ENCODE data around the gene TMEM53.

The TMEM53 gene

DNA sequence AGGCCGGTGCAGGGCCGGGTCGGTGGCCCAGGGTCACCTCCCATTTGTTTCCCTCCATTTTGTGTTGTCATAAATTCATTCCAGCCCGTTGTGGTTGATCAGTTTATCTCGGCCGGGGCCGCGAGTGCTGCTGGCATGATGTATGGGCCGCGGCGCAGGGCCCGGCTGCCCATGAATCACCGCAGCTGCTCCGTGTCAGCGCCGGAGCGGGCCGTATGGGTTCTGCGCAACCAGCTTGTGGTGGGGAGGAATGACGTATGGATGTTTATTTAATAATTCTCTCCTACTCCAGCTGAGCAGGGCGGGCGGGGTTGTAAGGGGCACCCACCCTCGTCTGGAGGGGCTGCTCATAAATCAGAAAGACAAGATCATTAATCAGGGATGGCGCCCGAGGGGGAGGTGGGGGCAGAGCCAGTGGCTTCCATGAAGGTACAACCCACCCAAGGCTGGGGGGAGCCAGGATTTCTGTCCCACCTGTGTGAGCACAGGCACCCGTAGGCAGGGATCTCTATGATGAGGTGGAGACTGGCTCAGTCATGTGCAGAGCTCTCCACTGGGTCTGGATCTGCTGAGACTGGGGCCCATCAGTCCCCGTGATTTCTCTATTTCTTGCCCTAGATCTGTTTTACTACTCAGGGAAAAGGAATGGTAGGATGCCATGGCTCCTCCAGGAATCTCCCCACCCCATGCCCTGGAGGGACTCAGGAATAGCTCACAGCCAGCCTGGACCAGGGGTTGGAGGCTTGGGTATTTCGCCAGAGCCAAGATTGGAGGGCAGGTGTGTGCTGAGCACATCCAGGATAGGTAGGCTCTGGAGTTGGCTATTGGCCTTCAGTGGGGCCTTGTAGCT lies 27.8 kb downstream of the TMEM53 start:
- DNase-seq (ENCODE audit: low spot score): no peak

DNA sequence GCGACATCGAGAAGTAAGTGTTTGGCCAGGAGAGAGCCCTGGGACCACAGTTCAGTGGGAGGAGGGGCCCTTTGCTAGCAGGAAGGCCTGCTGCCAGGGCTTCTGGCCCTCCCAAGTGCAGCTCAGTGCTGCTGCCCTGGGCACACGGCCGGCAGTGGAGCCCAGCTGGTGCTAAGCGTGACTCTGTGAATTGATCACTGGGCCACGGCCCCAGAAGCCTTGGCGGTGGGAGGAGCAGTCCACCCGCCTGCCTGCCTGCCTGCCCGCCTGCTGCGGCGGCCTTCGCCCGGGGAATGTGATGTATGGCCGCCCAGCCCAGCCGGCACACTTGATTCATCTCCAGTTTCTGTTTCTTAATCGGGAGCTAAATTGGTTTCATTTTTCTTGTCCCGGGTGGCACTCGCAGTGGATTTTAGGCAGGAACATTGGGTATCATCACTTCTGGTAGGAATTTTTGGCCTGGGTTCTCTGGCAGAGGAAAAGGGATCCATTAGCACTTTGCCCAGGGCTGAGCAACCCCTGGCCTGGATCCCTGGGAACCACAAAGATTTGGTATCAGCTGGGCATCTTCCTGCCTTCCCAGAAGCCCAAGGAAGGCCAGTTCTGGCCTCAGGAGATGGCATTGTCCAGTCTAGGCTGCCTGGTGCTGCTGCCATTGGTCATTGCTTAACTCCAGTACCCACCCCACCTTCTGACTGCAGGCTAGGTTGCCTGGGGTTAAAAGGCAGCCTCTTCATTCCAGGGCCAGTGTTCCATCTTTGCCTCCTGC lies 28.6 kb downstream of the TMEM53 start:
- peak; percentile 96 for DNase-seq (ENCODE audit: low spot score)

- no peak for DNase-seq (ENCODE audit: low spot score)
Measured at GRCh38 chr1:44644806-44645205, 29.5 kb downstream of the TMEM53 start.

- DNase-seq (ENCODE audit: low spot score): no peak
Measured at GRCh38 chr1:44643721-44644334, 30.5 kb downstream of the TMEM53 start.

GRCh38 chr1:44642925-44643324 lies 31.4 kb downstream of the TMEM53 start:
- no peak for DNase-seq (ENCODE audit: low spot score)

DNA sequence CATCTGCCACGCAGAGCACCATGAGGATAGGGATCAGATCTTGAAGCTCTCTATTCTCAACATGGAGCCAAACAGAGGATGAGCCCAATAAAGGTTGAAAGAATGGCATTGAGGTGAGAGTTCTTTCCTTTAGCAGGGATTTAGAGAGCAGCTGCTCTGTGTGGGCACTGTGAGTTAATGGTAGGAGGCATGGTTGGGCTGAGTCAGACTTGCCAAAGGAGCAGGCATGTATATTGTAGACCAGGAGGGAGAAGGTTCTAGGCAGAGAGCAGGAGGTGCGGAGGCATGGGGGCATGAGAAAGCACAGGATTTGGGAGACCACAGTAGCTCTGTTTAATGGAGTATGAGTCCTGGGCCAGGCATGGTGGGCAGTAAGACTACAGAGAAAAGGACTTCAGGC lies 32.0 kb downstream of the TMEM53 start:
- DNase-seq (ENCODE audit: low spot score): no peak

- no peak for DNase-seq (ENCODE audit: low spot score)
Measured at GRCh38 chr1:44641126-44642102, 32.9 kb downstream of the TMEM53 start.

- peak; percentile 68 for DNase-seq (ENCODE audit: low spot score)
Measured at GRCh38 chr1:44640200-44640853, 34.0 kb downstream of the TMEM53 start.

- no peak for DNase-seq (ENCODE audit: low spot score)
Measured at GRCh38 chr1:44637702-44638411, 36.4 kb downstream of the TMEM53 start.

GRCh38 chr1:44636688-44637598 lies 37.3 kb downstream of the TMEM53 start:
- no peak for DNase-seq (ENCODE audit: low spot score)

- no peak for DNase-seq (ENCODE audit: low spot score)
Measured at GRCh38 chr1:44636083-44636687, 38.1 kb downstream of the TMEM53 start.

DNA sequence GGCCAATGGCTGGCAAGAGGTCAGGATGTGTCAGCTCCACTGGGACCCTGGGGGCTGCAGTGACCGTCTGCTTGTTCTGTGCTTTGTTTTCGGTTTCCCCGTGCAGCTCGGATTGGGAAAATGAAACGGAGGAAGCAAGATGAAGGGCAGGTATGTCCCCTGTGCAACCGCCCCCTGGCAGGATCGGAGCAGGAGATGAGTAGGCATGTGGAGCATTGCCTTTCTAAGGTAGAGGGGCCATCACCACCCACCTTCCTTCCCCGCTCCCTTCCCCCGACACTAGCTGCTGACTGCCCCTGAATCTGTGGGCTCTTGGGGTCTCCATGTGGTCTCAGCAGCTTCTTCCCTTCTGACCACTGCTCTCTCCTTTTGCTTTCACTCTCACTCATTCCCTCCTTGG lies 38.8 kb downstream of the TMEM53 start:
- no peak for DNase-seq (ENCODE audit: low spot score)

DNA sequence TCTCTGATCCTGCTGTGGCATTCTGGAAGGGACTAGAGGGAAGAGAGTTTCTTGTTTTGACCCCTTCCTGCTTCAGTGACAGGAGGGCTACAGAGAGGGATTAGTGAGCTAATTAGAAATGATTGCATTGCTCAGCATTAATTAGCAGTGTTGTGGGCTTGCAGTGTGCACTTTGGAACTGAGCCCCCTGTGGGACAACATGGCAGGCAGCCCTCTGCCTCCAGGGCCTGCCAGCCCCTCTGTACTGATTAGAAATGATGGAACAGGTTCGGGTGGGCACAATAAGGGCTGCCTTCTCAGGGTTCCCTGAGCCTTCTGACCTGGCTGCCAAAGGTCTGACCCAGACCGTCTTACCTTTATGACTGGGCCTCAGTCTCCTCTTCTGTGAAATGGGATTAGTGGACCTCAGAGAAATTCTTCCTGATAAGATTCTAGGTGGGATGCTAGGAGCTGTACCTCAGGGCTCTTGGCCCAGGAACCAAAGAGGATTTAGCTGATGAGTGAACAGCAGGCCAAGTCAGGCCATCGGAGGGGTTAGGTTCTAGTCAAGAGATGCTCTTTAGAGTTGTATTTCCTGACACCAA lies 39.6 kb downstream of the TMEM53 start:
- DNase-seq (ENCODE audit: low spot score): no peak

- DNase-seq (ENCODE audit: low spot score): no peak
Measured at GRCh38 chr1:44632598-44632997, 41.7 kb downstream of the TMEM53 start.

DNA sequence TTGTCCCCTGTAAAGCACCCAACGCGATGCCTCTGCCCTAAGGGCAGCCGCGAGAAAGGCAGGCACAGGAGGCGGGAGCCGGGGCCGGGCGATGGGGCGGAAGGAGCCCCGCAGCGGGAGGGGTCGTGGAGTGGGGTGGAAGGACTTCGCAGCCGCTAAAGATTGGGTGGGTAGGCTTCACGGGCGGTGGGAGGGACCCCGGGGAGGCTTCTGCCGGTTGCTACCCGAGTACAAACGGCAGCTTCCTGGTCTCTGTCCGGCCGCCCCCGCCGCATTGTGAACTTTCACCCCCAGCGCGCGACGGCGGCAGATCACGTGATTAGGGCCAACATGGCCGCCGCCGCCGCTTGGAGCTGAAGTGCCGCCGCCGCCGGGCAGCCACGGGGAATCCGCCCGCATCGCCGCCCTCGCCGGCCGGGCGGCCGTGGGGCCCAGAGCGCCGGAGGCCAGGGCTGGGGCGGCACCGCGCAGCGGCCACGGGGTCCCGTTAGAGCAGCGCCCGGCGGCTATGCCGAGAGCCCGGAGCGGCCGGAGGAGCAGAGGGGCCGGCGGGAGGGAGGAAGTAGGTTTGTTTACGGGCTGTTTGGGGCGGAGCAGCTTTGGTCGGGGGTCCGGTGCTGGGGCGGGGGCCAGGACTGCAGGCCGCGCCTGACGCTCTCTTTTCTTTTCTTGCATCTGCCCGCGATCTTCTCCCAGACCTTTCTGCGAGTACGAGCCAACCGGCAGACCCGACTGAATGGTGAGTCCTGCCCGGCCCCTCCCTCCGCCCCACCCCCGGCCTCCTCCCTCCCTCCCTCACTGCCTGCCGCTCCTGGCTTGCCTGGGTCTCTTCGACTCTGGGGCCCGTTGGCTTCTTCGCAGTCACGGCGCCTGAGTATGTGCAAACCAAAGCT lies 42.4 kb downstream of the TMEM53 start:
- DNase-seq (ENCODE audit: low spot score): peak; percentile 76

GRCh38 chr1:44631333-44631646 lies 43.0 kb downstream of the TMEM53 start:
- no peak for DNase-seq (ENCODE audit: low spot score)

DNA sequence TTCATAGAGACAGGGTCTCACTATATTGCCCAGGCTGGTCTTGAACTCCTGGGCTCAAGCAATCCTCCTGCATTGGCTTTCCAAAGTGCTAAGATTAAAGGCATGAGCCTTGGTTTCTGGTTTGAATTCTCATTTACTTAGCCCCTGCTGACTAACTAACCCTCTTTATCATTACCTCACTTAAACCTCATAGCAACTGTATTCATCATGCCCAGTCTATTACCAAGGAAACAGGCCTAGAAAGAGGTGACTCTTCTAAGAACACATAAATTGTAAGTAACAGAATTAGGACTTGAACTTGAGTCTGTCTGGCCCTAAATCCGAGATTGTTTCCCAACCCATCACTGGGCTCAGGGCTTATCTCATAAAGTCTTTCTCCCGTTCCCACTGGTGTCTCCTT lies 44.2 kb downstream of the TMEM53 start:
- DNase-seq (ENCODE audit: low spot score): no peak

Measured in putamen (tissue), 1 donor.